ENCODE results near the gene ERG.

The ERG gene

GRCh38 chr21:38472412-38473108, 25.7 kb downstream of the ERG start:
- DNase-seq (ENCODE audit: low read depth): no peak

GRCh38 chr21:38471766-38472165, 26.5 kb downstream of the ERG start:
- DNase-seq (ENCODE audit: low read depth): no peak

- DNase-seq (ENCODE audit: low read depth): no peak
Observed at GRCh38 chr21:38470755-38471154, 27.5 kb downstream of the ERG start.

- DNase-seq (ENCODE audit: low read depth): no peak
Observed at GRCh38 chr21:38469642-38470041, 28.6 kb downstream of the ERG start.

GRCh38 chr21:38468989-38469388, 29.3 kb downstream of the ERG start:
- no peak for DNase-seq (ENCODE audit: low read depth)

GRCh38 chr21:38467911-38468310, 30.4 kb downstream of the ERG start:
- DNase-seq (ENCODE audit: low read depth): no peak

GRCh38 chr21:38467374-38467773, 30.9 kb downstream of the ERG start:
- DNase-seq (ENCODE audit: low read depth): no peak

GRCh38 chr21:38460171-38460742, 38.0 kb downstream of the ERG start:
- DNase-seq (ENCODE audit: low read depth): no peak

- DNase-seq (ENCODE audit: low read depth): no peak
Observed at GRCh38 chr21:38459490-38459889, 38.8 kb downstream of the ERG start.

- no peak for DNase-seq (ENCODE audit: low read depth)
Observed at GRCh38 chr21:38455403-38455802, 42.9 kb downstream of the ERG start.

- no peak for DNase-seq (ENCODE audit: low read depth)
Observed at GRCh38 chr21:38454702-38455101, 43.6 kb downstream of the ERG start.

GRCh38 chr21:38454161-38454560, 44.1 kb downstream of the ERG start:
- no peak for DNase-seq (ENCODE audit: low read depth)

- DNase-seq (ENCODE audit: low read depth): no peak
Observed at GRCh38 chr21:38448671-38449385, 49.4 kb downstream of the ERG start.

GRCh38 chr21:38447611-38448010, 50.7 kb downstream of the ERG start:
- no peak for DNase-seq (ENCODE audit: low read depth)

GRCh38 chr21:38444691-38445090, 53.6 kb downstream of the ERG start:
- no peak for DNase-seq (ENCODE audit: low read depth)

- DNase-seq (ENCODE audit: low read depth): no peak
Observed at GRCh38 chr21:38443110-38443509, 55.2 kb downstream of the ERG start.

- DNase-seq (ENCODE audit: low read depth): no peak
Observed at GRCh38 chr21:38441153-38441552, 57.1 kb downstream of the ERG start.

GRCh38 chr21:38440746-38441145, 57.5 kb downstream of the ERG start:
- no peak for DNase-seq (ENCODE audit: low read depth)

- no peak for DNase-seq (ENCODE audit: low read depth)
Observed at GRCh38 chr21:38439957-38440356, 58.3 kb downstream of the ERG start.

GRCh38 chr21:38439426-38439825, 58.9 kb downstream of the ERG start:
- DNase-seq (ENCODE audit: low read depth): no peak

GRCh38 chr21:38438462-38438893, 59.8 kb downstream of the ERG start:
- DNase-seq (ENCODE audit: low read depth): no peak

- DNase-seq (ENCODE audit: low read depth): no peak
Observed at GRCh38 chr21:38436341-38436740, 61.9 kb downstream of the ERG start.

- no peak for DNase-seq (ENCODE audit: low read depth)
Observed at GRCh38 chr21:38434913-38435533, 63.3 kb downstream of the ERG start.
